G401 (cell line): ENCODE data around the gene RUSC1. TPM values are rescaled to one million over a fixed set of nuclear protein-coding genes. Genes with fewer than 3 reads are reported as not detected.
"Not testable (repeated sequence)": the region's sequence is repeated elsewhere in the genome, so short reads cannot be mapped to it uniquely, and the experiment has no call there.

Experiments
- DNase-seq: peaks from one replicate; pipeline ENCODE4 v3.0.0-alpha.2; 2015; ENCODE audit warnings: low spot score
- in situ Hi-C: cut with HindIII; loops from 2 replicates; pipeline ENCODE4 v1.10.0; 2016; ENCODE audit warnings: low sequenced_read_pairs, mixed read lengths
- total RNA-seq: library from RNA; depleted of rRNA; stranded (reverse); fragments of >200 nt; shearing (Covaris generic); gene quantifications from 2 replicates; pipeline ENCODE4 v1.2.3, GENCODE V29; 2014; rRNA removed

RUSC1 gene, protein sequence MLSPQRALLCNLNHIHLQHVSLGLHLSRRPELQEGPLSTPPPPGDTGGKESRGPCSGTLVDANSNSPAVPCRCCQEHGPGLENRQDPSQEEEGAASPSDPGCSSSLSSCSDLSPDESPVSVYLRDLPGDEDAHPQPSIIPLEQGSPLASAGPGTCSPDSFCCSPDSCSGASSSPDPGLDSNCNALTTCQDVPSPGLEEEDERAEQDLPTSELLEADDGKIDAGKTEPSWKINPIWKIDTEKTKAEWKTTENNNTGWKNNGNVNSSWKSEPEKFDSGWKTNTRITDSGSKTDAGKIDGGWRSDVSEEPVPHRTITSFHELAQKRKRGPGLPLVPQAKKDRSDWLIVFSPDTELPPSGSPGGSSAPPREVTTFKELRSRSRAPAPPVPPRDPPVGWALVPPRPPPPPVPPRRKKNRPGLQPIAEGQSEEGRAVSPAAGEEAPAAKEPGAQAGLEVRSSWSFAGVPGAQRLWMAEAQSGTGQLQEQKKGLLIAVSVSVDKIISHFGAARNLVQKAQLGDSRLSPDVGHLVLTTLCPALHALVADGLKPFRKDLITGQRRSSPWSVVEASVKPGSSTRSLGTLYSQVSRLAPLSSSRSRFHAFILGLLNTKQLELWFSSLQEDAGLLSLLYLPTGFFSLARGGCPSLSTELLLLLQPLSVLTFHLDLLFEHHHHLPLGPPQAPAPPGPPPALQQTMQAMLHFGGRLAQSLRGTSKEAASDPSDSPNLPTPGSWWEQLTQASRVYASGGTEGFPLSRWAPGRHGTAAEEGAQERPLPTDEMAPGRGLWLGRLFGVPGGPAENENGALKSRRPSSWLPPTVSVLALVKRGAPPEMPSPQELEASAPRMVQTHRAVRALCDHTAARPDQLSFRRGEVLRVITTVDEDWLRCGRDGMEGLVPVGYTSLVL
- total RNA-seq = 23.9 and 35.0 TPM in 2 replicates

DNA sequence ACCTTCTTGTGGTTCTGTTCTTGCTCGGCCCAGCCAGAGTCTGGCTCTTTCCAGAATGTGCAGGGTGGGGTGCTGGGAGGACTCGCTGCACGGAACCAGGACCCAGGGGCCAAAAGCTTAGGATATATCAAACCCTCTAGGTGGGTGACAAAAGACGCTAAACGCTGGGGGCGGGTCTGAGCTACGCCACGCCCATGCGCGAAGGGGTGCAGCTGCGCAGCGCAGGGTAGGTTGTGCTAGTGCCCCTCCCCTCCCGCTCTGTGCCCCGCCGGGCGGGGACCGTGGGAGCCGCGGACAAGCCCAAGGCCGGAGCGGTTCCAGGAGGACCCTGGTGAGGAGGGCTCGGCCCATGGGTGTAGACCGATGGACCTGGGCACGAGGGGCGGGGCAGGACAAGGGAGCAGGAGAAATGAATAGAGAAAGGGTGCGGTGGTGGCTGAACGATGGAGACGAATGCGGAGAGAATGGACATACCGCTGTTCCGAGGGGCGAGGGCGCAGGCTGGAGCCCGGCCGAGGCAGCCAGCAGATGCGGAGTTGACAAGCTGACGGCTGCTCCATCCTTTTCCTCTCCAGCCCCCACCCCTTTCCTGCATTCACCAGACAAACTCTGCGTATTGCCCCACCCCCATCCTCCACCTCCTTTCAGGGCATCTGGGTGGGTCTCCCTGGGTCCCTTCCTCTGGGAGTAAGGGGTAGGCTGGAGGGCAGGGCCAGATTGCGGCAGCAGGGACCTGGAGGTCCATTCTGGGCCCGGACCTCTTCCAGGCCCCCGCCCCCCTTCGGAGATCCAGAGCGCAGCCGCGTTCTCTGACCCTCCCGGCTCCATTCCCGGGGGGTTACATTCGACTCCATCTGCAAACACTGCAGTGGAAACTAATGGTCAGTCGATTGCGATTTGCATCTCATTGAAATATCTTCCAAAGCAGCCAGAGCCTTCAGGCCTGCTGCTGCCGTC is at the start of gene RUSC1:
TSS of gene RUSC1 (plus strand) at position 234 of the 957 bp plus-strand sequence. CDS start 880 bp downstream, outside the sequence.
- peak; percentile 93 for DNase-seq

DNA sequence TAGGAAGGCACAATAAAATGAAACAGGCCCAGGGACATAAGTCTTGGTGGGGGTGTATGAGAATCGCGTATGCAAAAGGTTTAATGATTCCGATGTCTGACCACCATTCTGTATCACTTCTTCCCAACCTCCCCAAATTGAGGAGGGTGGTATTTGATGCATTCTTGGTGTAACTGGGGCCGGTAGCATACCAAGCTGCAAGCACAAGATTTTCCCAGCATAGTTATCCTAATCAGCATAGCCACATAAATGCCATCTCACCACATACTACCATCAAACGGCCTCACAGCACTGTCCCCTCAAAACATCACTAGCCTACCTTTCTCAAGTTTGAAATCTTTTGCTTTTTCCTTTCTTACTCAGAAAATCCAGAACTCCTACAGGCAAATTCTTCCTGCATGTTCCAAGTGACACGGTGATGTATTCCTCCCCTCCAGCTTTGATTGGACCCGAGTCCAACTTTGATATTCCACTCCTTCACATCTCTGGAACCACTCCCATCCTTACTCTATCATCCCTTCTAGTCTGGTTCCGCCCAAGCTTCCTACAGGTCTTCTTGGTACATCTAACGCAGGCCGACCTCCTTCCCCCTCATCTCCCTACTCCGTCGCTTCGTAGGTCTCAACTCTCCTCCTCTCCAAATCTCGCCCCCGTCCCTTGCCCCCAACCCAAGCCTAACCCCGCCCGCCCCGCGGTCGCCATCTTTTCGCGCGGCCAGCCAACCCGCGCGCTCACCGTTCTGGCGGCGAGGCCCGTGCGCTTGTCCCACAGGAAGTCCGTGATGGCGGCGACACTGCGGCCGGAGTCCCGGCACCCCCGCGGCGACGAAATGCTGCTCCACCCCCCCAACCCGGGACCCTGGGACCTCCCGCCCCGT is 48.0 kb upstream of the RUSC1 start:
- in situ Hi-C loops = no loop called here
- DNase-seq = no peak

More for the DNA sequence above, at the start of gene RUSC1:
- in situ Hi-C loops = no loop called here

DNA sequence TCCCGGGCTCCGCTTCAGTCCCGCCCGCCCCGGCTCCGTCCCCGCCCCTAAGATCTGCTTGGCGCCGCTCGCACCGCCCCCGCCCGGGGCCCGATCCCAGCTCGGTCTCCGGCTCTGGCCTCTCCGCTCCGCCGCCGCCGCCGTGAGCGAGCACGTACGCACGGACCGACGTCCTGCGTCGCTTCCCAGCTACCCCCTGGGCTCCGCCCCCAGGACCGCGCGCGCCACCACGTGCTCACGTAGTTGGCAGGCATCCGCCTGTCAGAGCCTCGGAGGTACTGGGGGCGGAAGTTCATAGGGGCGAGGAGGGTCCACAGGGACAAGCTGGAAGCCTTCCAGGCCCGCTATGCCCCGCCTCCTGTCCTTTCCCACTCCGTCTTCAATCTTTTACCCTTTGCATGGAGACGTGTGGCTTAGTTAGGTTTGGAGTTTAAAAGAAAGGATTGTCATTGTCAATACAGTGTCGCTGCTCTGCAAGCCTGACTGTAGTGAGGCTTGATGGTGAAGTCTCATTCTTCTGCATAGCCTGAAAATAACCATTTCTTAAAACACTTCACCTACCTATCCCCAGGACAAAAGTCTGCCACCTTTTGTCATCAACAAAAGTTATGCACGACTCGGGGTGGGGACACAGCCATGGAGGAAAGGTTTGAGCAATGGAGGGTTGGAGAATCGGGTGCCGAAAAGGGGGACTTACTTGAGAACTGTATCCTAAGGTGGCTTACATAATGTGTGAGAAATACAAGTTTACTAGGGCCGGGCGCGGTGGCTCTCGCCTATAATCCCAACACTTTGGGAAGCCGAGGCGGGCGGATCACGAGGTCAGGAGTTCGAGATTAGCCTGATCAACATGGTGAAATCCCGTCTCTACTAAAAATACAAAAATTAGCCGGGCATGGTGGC is 47.1 kb upstream of the RUSC1 start, which contains the start of gene CLK2:
TSS of gene CLK2 (minus strand) at position 162 of the 903 bp plus-strand sequence. CDS start 2,527 bp downstream, outside the sequence.
- peak; percentile 94 for DNase-seq
- in situ Hi-C loops = no loop called here

DNA sequence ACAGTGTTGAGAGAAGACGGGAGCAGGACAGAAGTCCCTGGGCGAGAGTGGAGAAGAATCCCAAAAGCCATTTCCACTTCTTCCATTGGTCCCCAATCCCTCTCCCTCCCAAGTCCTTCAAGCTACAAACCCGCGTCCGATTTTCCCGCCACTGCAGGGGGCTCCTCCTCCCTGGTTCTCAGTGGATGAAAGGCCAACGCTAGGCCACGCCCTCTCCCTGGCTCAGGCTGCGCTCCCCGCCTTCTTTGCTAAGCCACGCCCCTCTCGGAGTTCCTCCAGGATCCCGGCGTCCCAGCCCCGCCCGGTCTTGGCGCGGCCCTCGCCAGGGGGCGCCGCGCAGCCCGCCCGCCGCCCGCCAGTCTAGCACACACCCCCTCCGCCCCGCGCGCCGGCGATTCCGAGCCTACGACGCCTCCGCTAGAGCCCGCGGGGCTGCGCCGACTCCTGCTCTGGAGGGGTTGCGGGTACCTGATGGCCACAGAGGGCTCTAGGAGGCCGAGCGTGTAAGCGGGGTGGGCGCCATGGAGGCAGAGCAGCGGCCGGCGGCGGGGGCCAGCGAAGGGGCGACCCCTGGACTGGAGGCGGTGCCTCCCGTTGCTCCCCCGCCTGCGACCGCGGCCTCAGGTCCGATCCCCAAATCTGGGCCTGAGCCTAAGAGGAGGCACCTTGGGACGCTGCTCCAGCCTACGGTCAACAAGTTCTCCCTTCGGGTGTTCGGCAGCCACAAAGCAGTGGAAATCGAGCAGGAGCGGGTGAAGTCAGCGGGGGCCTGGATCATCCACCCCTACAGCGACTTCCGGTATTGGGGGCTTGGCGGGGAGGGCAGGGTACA is 43.4 kb upstream of the RUSC1 start, which contains the start of gene HCN3:
TSS of gene HCN3 (plus strand) at position 394 of the 832 bp plus-strand sequence. CDS start at position 522, 128 bp downstream.
- in situ Hi-C loops = no loop called here
- DNase-seq = peak; percentile 99

DNA sequence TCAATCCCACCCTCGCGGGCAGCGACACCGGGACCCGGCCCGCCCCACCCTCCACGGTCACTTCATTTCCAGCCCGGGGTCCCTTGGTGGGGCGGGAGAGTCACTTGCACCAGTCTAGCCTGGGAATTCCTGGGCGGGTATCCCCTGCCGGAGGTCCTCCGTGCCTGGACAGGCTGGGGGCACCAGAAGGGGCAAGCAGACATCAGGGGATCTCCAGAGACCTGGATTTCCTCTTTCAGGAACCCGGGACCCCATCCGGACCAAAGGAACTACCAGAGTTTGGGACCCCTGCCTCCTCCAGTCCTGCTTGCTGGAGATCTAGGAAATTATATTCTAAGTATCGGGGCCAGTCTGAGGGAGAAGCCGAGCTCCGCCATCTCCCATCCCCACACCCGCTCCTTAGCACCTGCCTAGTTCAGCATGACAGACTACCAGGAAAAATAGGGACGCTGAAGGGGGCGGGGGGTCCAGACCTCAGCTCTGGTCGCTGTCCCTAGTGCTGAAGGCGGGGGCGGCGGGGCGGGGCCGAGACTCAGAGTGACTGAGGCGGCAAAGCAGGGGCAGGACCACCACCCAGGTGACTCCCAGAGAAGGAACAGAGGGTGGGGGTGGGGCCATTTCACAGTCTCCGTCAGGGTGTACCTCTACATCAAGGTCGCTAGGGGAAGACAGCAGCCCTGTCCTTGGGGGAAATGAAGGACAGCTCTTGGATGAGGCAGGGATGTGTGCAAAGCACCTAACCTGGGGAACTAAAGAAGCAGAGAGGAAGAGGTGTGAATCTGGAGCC is 42.6 kb upstream of the RUSC1 start:
- DNase-seq = peak; percentile 89
- in situ Hi-C loops = no loop called here

DNA sequence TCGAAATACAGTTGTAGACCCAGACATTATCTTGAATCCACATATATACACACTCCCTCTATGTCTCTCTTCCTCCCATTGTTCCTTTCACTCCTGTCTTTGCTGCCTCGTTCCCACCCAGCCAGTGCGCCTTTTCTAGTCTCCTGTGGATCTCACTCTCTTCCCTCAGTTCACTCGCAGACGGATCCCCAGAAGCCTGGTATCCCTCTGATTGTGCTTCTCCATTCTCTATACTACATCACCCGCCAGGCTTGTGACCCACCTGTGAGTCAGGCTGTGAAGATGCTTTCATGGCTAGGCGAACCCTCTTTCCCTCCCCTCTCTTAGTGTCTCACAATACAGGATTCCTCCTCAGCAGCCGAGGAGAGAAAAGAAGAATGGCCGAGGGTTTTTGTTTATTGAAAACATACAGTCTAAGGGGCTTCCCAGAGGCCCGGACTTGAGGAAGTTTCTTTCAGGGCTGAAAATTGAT is 42.0 kb upstream of the RUSC1 start:
- no peak for DNase-seq
- in situ Hi-C loops = no loop called here

DNA sequence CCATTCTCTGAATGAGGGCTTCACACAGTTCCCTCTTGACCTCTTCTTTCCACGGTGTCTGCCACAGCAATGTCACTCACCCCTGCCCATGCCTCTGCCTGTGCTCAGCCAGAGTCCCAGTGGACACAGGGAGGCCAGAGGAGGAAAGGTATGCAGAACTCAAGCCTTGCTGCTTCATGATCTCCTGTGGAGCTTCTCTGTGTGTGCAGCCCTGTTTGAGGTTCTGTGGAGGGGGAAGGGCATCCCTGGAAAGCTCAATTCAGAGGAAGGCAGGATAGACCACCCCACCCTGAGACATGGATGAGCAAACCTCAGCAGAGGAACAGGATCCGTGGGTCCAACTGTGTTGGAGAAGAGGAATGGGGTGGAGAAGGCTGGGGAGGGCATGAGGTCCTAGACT is 41.4 kb upstream of the RUSC1 start:
- in situ Hi-C loops = no loop called here
- peak; percentile 29 for DNase-seq

DNA sequence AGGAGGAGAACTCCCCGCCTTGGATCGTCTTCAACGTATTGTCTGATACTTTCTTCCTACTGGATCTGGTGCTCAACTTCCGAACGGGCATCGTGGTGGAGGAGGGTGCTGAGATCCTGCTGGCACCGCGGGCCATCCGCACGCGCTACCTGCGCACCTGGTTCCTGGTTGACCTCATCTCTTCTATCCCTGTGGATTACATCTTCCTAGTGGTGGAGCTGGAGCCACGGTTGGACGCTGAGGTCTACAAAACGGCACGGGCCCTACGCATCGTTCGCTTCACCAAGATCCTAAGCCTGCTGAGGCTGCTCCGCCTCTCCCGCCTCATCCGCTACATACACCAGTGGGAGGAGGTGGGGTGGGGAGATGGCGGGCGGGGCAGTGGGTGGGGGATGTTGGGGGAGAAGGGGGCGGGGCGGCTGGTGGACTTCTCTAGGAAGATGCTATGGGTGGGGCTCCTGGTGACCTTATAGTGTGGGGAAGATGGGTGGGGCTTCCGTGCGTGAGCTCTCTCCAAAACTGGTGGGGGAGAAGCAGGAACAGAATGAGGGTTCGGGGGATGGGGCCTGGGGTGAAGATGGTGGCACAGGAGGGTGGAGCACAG is 38.1 kb upstream of the RUSC1 start:
- DNase-seq = no peak
- in situ Hi-C loops = no loop called here

DNA sequence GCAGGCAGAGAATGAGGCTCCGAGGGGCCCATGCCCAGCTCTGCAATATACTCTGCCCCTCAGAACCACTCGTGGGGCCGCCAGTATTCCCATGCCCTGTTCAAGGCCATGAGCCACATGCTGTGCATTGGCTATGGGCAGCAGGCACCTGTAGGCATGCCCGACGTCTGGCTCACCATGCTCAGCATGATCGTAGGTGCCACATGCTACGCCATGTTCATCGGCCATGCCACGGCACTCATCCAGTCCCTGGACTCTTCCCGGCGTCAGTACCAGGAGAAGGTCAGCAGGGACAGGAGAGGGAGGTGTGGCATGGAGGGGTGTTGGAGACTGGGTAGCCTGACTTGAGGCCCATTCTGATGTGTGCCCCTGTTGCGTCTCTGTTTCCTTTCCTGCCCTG is 36.2 kb upstream of the RUSC1 start:
- in situ Hi-C loops = no loop called here
- DNase-seq = no peak

DNA sequence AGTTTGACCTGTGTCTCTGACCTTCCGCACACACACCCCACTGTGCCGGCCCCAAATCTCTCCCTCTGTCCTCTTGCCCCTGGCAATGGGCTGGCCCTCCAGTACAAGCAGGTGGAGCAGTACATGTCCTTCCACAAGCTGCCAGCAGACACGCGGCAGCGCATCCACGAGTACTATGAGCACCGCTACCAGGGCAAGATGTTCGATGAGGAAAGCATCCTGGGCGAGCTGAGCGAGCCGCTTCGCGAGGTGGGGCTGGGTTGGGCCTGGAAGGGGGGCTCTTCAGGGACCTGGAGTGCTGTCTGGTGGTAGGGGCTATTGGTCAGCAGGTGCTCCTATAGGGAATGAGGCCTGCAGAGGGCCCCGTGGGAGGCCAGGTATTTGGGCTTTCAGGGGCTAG is 35.6 kb upstream of the RUSC1 start:
- DNase-seq = no peak
- in situ Hi-C loops = no loop called here

DNA sequence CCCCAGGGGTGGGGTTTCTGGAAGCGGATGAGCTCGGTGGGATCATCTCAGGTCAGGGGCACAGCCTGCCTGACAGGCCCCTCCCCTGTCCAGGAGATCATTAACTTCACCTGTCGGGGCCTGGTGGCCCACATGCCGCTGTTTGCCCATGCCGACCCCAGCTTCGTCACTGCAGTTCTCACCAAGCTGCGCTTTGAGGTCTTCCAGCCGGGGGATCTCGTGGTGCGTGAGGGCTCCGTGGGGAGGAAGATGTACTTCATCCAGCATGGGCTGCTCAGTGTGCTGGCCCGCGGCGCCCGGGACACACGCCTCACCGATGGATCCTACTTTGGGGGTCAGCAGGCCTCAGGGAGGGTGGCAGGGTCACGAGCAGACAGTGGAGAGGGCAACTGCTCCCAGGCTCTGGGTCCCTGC is 35.1 kb upstream of the RUSC1 start:
- DNase-seq = no peak
- in situ Hi-C loops = no loop called here

DNA sequence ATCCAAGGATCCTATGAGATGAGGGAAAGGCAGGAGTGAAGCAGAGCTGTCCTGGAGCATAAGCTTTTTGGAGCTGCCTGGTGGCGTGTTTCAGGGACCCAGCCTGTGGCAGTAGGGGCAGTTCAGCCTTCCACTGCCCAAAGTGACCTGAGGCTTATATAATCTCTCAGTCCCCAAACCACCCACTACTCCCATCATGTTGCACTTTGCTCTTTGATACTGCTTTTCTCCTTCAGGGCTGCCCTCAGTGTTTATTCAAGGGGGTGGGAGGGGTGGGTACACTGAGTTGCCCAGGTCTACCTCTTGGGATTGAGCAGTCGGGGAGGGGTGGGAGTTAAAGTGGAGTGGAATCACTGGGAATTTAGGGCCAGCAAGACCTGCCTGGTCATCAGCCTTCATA is 34.1 kb upstream of the RUSC1 start:
- in situ Hi-C loops = no loop called here
- DNase-seq = no peak

DNA sequence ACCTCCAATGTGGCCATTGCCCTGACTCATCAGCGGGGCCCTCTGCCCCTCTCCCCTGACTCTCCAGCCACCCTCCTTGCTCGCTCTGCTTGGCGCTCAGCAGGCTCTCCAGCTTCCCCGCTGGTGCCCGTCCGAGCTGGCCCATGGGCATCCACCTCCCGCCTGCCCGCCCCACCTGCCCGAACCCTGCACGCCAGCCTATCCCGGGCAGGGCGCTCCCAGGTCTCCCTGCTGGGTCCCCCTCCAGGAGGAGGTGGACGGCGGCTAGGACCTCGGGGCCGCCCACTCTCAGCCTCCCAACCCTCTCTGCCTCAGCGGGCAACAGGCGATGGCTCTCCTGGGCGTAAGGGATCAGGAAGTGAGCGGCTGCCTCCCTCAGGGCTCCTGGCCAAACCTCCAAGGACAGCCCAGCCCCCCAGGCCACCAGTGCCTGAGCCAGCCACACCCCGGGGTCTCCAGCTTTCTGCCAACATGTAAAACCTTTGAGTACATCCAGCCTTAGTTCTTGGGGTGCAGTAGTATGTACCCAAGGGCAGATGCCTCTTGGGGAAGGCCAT is 32.6 kb upstream of the RUSC1 start:
- in situ Hi-C loops = no loop called here
- no peak for DNase-seq

DNA sequence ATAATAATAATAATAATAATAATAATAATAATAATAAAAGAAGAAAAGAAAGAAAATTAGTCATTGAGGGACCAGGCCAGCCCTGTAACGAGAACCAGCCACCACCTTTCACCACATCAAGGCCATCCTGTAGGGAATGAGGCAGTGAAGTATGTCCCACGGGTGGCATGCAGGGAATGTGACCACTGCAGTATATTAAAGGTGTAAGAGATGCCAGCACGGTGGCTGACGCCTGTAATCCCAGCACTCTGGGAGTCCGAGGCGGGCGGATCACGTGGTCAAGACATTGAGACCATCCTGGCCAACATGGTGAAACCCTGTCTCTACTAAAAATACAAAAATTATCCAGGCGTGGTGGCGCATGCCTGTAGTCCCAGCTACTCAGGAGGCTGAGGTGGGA is 29.7 kb upstream of the RUSC1 start:
- in situ Hi-C loops, DNase-seq: not testable (repeated sequence)
